Mesenchymal stem cell (in vitro differentiated cells and primary cell): ENCODE data around the gene H2BK1.

ENCODE experiments used
- DNase-seq: peaks from one replicate; pipeline ENCODE4 v3.0.0-alpha.2; 2013
- H2AFZ ChIP-seq: one replicate; pipeline ENCODE4 v1.6.1; 2013; ENCODE audit warnings: low read depth, mild to moderate bottlenecking, control low read depth, inconsistent platforms, low read length, moderate library complexity
- H2AK5ac ChIP-seq: 2 replicates; pipeline ENCODE4 v1.6.1; 2013; ENCODE audit warnings: low read length, moderate library complexity, mild to moderate bottlenecking, inconsistent platforms; ENCODE audit not compliant: severe bottlenecking
- H2BK120ac ChIP-seq: one replicate; pipeline ENCODE4 v1.6.1; 2013; ENCODE audit warnings: low read depth, mild to moderate bottlenecking, inconsistent platforms, low read length, moderate library complexity
- H2BK12ac ChIP-seq, 2 experiments: one replicate each; pipeline ENCODE4 v1.6.1; 2013; ENCODE audit warnings: inconsistent platforms in 2 of 2, low read length in 2 of 2, mild to moderate bottlenecking in 2 of 2, moderate library complexity in 2 of 2, control low read depth in 1 of 2
- H2BK15ac ChIP-seq: one replicate; pipeline ENCODE4 v1.6.1; 2013; ENCODE audit warnings: mild to moderate bottlenecking, low read depth, inconsistent platforms; ENCODE audit not compliant: poor library complexity, severe bottlenecking
- H2BK5ac ChIP-seq: 2 replicates; pipeline ENCODE4 v1.6.1; 2013; ENCODE audit warnings: low read depth, mild to moderate bottlenecking, low read length, control low read depth, inconsistent platforms; ENCODE audit not compliant: poor library complexity, severe bottlenecking
- H3K14ac ChIP-seq, 2 experiments: one replicate each; pipeline ENCODE4 v1.6.1; 2013; ENCODE audit warnings: inconsistent platforms in 2 of 2, low read length in 2 of 2, control low read depth in 1 of 2, mild to moderate bottlenecking in 1 of 2, moderate library complexity in 1 of 2
- H3K18ac ChIP-seq, 2 experiments: one replicate each; pipeline ENCODE4 v1.6.1; 2013; ENCODE audit warnings: inconsistent platforms in 2 of 2, low read length in 2 of 2, control low read depth in 1 of 2, low read depth in 1 of 2, mild to moderate bottlenecking in 1 of 2
- H3K23ac ChIP-seq, 2 experiments: one replicate each; pipeline ENCODE4 v1.6.1; 2013; ENCODE audit warnings: inconsistent platforms in 2 of 2, low read length in 2 of 2, mild to moderate bottlenecking in 2 of 2, moderate library complexity in 2 of 2, control low read depth in 1 of 2
- H3K27ac ChIP-seq: 2 replicates; pipeline ENCODE4 v1.5.1; 2013; ENCODE audit warnings: mild to moderate bottlenecking, moderate library complexity, low read length, control low read depth, inconsistent platforms; ENCODE audit not compliant: poor library complexity, severe bottlenecking
- H3K27me3 ChIP-seq, 2 experiments: 2 replicates each; pipeline versions ENCODE4 v1.6.1 to v1.7.0; 2013; ENCODE audit warnings: low read length in 2 of 2, mild to moderate bottlenecking in 2 of 2, moderate library complexity in 2 of 2, control low read depth in 1 of 2, inconsistent platforms in 1 of 2; ENCODE audit not compliant: control insufficient read depth in 1 of 2, insufficient read depth in 1 of 2
- H3K36me3 ChIP-seq, 2 experiments: 2 replicates each; pipeline versions ENCODE4 v1.6.1 to v1.7.0; 2013; ENCODE audit warnings: low read length in 2 of 2, control low read depth in 1 of 2, inconsistent platforms in 1 of 2, low read depth in 1 of 2, mild to moderate bottlenecking in 1 of 2; ENCODE audit not compliant: insufficient read depth in 2 of 2, control insufficient read depth in 1 of 2
- H3K4ac ChIP-seq, 2 experiments: one replicate each; pipeline ENCODE4 v1.6.1; 2013; ENCODE audit warnings: inconsistent platforms in 2 of 2, low read length in 2 of 2, mild to moderate bottlenecking in 2 of 2, moderate library complexity in 2 of 2, control low read depth in 1 of 2, low read depth in 1 of 2
- H3K4me1 ChIP-seq: 2 replicates; pipeline ENCODE4 v1.6.1; 2013; ENCODE audit warnings: low read depth, low read length, control low read depth; ENCODE audit not compliant: control insufficient read depth, insufficient read depth
- H3K4me2 ChIP-seq: 2 replicates; pipeline ENCODE4 v1.6.1; 2013; ENCODE audit warnings: low read length, mild to moderate bottlenecking, inconsistent platforms; ENCODE audit not compliant: poor library complexity, severe bottlenecking
- H3K4me3 ChIP-seq, 2 experiments: 2 replicates each; pipeline versions ENCODE4 v1.5.1 to v1.7.0; 2013; ENCODE audit warnings: low read length in 2 of 2, mild to moderate bottlenecking in 2 of 2, control low read depth in 1 of 2, low read depth in 1 of 2; ENCODE audit not compliant: insufficient read depth in 1 of 2
- H3K79me1 ChIP-seq: replicated peaks from 2 replicates; pipeline ENCODE4 v1.6.1; 2013; ENCODE audit warnings: mild to moderate bottlenecking, control low read depth, low read length, inconsistent platforms; ENCODE audit not compliant: poor library complexity, severe bottlenecking
- H3K9ac ChIP-seq: 2 replicates; pipeline ENCODE4 v1.7.0; 2013; ENCODE audit warnings: mild to moderate bottlenecking, low read length, moderate library complexity
- H3K9me3 ChIP-seq: 2 replicates; pipeline ENCODE4 v1.7.0; 2013; ENCODE audit warnings: mild to moderate bottlenecking, low read length; ENCODE audit not compliant: control insufficient read depth
- H4K8ac ChIP-seq: one replicate; pipeline ENCODE4 v1.6.1; 2013; ENCODE audit warnings: inconsistent platforms, mild to moderate bottlenecking, low read length, moderate library complexity
- H4K91ac ChIP-seq: one replicate; pipeline ENCODE4 v1.6.1; 2013; ENCODE audit warnings: mild to moderate bottlenecking, low read length, inconsistent platforms
- WGBS: methylation state at CpG from one replicate; pipeline ENCODE4 v1.1.7; 2013; ENCODE audit warnings: mixed read lengths; 5-methylcytosine and 5-hydroxymethylcytosine counted together

H2BK1 gene

DNA sequence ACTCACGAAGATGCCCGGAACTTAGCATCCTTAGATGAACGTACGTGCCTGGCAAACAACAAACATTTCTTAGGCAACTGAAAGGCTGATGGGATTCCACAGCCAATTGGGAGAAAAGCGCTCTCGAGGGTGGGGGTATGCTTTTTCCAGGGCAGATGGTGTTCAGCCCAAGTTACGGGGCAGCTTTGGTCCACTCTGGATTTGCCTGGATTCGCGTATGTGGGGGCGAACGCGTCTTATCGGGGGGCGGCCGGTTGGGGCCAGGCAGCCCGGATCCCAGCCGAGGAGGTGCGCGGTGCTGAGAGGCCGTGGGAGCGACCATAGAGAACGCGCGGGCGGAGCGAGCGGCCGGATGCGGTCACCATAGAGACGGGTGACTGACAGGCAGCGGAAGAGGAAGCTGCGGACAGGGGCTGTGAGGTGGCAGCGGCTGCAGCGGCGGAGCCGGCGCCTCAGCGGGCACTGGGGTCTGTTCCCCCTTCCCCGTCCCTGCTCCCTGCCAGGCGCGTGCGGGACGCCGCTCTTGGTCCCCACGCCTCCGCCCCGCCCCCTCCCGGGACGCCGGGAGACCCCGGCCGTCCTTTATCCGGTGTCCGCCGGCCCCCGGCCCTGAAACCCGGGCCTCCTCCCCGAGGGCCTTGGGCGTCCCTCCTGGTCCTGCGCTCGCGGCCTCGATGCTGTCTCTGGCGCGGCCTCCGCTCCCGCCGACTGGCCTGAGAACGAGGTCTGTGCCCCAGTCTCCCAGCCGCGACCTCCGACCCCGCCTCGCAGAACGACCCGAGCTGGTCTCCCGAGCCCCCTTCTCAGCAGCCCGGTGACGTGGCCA is 22.0 kb upstream of the H2BK1 start, which contains the start of gene CHPF2:
TSS of gene CHPF2 (plus strand) at position 393 of the 826 bp plus-strand sequence. CDS start 1,529 bp downstream, outside the sequence.
- Histone ChIP-seq H3K4me1 (peaks cover 25% of the 10 kb centered on the region), H3K23ac (peak within 1 kb of the TSS; percentile 9 to 70), H2AK5ac (peak within 1 kb of the TSS; percentile 20), H3K9me3 (no peaks in the 10 kb centered on the region), H3K9ac (peak within 1 kb of the TSS; percentile 97), H2BK12ac (peak within 1 kb of the TSS; percentile 14 to 17), H3K79me1 (no peaks in the 10 kb centered on the region), H3K18ac (peak within 1 kb of the TSS; percentile 50 to 92), H2BK5ac (peak within 1 kb of the TSS; percentile 83), H3K27ac (peak within 1 kb of the TSS; percentile 82), H3K4me2 (peak within 1 kb of the TSS; percentile 86), H2BK15ac (peak within 1 kb of the TSS; percentile 83), H3K27me3 (no peaks in the 10 kb centered on the region), H4K8ac (peak within 1 kb of the TSS; percentile 82), H4K91ac (peak within 1 kb of the TSS; percentile 98), H3K4me3 (peak within 1 kb of the TSS; percentile 96 to 97), H2AFZ (peak within 1 kb of the TSS; percentile 96), H2BK120ac (peak within 1 kb of the TSS; percentile 64), H3K36me3 (peaks cover 31 to 32% of the 10 kb centered on the region in 2 experiments), H3K4ac (peak within 1 kb of the TSS; percentile 95 to 96), H3K14ac (peak within 1 kb of the TSS in 1 of 2 experiments; percentile 85)
- WGBS, result under 1% methylated on average over 78 of the region's 79 CpGs
- DNase-seq, result peak; percentile 88

DNA sequence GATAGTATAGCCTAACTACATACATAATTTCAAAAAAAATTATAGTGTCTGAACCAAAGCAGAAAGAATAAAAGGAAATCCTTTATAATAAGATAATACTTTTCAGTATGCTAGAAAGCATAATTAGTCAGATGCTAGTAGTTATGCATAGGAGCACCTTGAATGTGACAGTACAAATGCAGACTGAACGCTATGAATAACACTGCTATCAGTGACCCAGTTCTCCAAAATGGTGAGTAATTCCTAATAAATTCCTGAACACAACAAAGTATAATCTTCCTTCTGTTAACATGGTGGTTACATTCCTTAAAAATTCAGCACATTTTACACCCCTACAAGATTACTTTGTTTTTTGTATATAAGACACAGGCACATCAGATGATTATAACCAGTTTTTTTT is 20.8 kb upstream of the H2BK1 start:
- Histone ChIP-seq H4K8ac (no peak overlapping the region), H3K4me3 (no peak overlapping the region), H4K91ac (no peak overlapping the region), H2AFZ (no peak overlapping the region), H3K27ac (no peak overlapping the region), H3K4me2 (no peak overlapping the region), H3K9me3 (no peaks in the 10 kb centered on the region), H2BK5ac (no peak overlapping the region), H2AK5ac (no peak overlapping the region), H2BK120ac (no peak overlapping the region), H3K14ac (no peak overlapping the region), H2BK15ac (no peak overlapping the region), H3K79me1 (peaks cover 2% of the 10 kb centered on the region), H2BK12ac (no peak overlapping the region), H3K36me3 (peaks cover 19 to 22% of the 10 kb centered on the region in 2 experiments), H3K4ac (no peak overlapping the region), H3K23ac (no peak overlapping the region), H3K18ac (no peak overlapping the region), H3K4me1 (peaks cover 24% of the 10 kb centered on the region), H3K27me3 (no peaks in the 10 kb centered on the region), H3K9ac (no peak overlapping the region)
- DNase-seq, result no peak
- WGBS, result 56% methylated on average over 1 of the region's 1 CpG

DNA sequence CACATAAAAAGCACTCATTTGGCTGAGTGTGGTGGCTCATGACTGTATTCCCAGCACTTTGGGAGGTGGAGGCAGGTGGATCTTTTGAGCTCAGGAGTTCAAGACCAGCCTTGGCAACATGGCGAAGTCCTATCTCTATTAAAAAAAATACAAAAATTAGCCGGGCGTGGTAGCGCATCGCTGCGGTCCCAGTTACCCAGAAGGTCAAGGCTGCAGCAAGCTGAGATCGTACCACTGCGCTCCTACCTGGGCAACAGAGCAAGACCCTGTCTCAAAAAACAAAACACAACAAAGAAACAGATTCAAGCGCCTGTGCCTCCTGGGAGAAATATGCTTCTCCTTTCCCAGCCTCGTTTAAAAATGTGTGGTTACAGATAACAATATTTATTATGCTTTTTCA is 19.0 kb upstream of the H2BK1 start:
- Histone ChIP-seq H2BK12ac (no peak overlapping the region), H2BK15ac (no peak overlapping the region), H3K27ac (no peak overlapping the region), H3K4me2 (no peak overlapping the region), H2BK120ac (no peak overlapping the region), H2AK5ac (no peak overlapping the region), H3K18ac (no peak overlapping the region), H3K4me3 (no peak overlapping the region), H4K8ac (no peak overlapping the region), H3K9me3 (no peaks in the 10 kb centered on the region), H3K36me3 (peaks cover 14 to 19% of the 10 kb centered on the region in 2 experiments), H2AFZ (no peak overlapping the region), H3K9ac (no peak overlapping the region), H4K91ac (no peak overlapping the region), H3K4ac (no peak overlapping the region), H3K79me1 (peaks cover 13% of the 10 kb centered on the region), H3K4me1 (peaks cover 17% of the 10 kb centered on the region), H3K23ac (no peak overlapping the region), H3K27me3 (no peaks in the 10 kb centered on the region), H2BK5ac (no peak overlapping the region), H3K14ac (no peak overlapping the region)
- 97% methylated on average over 8 of the region's 10 CpGs for WGBS
- no peak for DNase-seq

DNA sequence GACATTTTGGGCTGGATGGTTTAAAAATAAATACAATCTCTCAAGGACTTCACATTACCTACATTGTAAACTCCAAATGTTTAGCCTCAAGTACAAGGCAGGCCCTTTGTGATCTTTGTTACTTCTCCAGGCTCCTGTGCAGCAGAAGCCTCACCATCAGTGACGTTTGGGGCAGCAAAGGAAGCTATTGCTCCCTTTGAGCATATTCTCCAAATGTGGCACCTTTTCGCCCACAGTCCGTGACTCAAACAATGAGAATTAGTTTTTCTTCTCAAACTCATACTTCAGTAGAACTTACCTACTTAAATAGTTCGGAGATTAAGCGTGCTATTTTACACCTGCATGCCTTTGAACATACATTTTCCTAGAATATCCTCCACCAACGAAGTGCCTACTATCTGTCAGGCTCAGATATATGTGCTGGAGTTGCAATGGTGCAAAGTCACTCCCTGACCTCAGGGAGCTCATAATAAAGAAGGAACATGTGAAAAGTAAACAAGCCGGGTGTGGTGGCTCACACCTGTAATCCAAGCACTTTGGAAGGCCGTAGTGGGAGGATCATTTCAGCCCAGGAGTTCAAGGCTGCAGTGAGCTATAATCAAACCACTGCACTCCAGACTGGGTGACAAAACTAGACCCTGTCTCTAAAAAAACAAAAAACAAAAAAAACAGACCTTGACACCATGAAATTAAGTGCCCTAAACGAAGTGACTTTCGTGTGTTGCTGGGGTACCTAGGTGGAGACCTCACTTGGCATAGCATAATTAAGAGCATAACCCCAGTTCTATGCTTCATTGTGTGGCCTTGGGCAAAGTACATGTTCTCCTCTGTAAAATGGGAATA is 18.0 kb upstream of the H2BK1 start:
- no peak overlapping the region for H2AK5ac ChIP-seq
- H3K18ac ChIP-seq, result no peak overlapping the region
- H3K9ac ChIP-seq, result peak overlapping the region; percentile 96
- peaks cover 23% of the 10 kb centered on the region for H3K79me1 ChIP-seq
- no peak overlapping the region for H3K14ac ChIP-seq
- H3K4me1 ChIP-seq, result peaks cover 11% of the 10 kb centered on the region
- peak overlapping the region; percentile 83 for H3K4me2 ChIP-seq
- 78% methylated on average over 10 of the region's 10 CpGs for WGBS
- H3K4me3 ChIP-seq, result peak overlapping the region in 1 of 2 experiments; percentile 97
- H3K27me3 ChIP-seq, result no peaks in the 10 kb centered on the region
- H4K8ac ChIP-seq, result peak overlapping the region; percentile 55
- no peak overlapping the region for H4K91ac ChIP-seq
- no peak overlapping the region for H2BK15ac ChIP-seq
- H3K4ac ChIP-seq, result no peak overlapping the region
- no peak overlapping the region for H2BK12ac ChIP-seq
- H3K9me3 ChIP-seq, result no peaks in the 10 kb centered on the region
- H3K36me3 ChIP-seq, result peaks cover 17 to 27% of the 10 kb centered on the region in 2 experiments
- H2AFZ ChIP-seq, result no peak overlapping the region
- no peak overlapping the region for H3K23ac ChIP-seq
- no peak overlapping the region for H2BK5ac ChIP-seq
- DNase-seq, result no peak
- peak overlapping the region; percentile 87 for H3K27ac ChIP-seq
- H2BK120ac ChIP-seq, result no peak overlapping the region
